Fibroblast of skin of right quadriceps (primary cell): Measurements from ENCODE around the gene PTPRN2.
"Not testable (repeated sequence)": the region's sequence is repeated elsewhere in the genome, so short reads cannot be mapped to it uniquely, and the experiment has no call there.

Source experiments
- DNase-seq: peaks from one replicate; pipeline ENCODE4 v3.0.0-alpha.2; 2013

PTPRN2 gene

GRCh38 chr7:158186864-158187693 lies 400.5 kb downstream of the PTPRN2 start:
- no peak for DNase-seq

DNA sequence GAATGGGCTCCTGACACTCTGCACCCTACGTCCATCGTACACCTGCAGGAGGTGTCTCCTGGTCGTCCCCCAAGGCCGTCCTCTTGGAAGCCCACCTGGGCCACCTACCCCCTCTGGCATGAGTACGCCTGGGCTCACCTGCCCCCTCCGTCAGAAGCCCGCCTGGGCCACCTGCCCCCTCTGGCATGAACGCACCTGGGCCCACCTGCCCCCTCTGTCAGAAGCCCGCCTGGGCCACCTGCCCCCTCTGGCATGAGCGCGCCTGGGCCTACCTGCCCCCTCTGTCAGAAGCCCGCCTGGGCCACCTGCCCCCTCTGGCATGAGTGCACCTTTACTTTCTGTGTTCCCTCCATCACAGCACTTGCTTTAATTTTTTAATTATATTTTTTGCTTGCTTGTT lies 401.2 kb downstream of the PTPRN2 start:
- DNase-seq = no peak

GRCh38 chr7:158185653-158186052 lies 402.0 kb downstream of the PTPRN2 start:
- no peak for DNase-seq

- no peak for DNase-seq
Observed at GRCh38 chr7:158183431-158183830, 404.2 kb downstream of the PTPRN2 start.

GRCh38 chr7:158176561-158177173 lies 411.0 kb downstream of the PTPRN2 start:
- DNase-seq = no peak

DNA sequence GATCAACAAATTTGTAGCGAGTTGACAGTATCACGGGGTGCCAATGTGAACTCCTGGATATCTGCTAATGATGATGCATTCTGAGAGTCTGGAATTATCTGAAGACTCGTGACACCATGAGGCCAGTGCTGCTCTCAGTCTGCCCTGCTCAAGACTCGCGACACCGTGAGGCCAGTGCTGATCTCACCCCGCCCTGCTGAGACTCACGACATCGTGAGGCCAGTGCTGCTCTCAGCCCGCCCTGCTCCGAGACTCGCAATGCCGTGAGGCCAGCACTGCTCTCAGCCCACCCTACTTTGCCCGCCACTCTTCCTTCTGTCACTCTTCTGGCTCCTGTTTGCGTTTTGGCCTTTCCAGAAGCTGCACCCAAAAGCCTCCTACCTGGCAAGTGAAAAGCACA lies 411.8 kb downstream of the PTPRN2 start:
- DNase-seq = no peak

DNA sequence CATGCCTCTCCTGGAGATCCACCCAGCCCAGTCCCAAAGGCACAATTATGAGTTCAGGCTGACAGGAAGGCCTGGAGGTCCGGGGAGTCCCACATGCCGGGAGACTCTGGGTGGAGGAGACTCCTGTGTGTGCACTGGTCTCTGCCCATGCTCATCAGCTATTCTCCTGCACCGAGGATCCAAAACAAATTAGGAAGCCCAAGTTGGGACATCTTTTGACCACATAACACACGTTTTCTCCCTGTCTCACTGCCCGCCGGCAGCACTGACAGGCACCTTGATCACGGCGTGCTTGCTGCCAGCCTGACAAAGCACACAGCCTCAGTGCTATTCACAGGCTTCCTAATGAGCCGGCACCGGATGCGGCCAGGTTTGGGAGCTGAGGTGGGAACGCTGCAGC lies 412.7 kb downstream of the PTPRN2 start:
- DNase-seq = no peak

DNA sequence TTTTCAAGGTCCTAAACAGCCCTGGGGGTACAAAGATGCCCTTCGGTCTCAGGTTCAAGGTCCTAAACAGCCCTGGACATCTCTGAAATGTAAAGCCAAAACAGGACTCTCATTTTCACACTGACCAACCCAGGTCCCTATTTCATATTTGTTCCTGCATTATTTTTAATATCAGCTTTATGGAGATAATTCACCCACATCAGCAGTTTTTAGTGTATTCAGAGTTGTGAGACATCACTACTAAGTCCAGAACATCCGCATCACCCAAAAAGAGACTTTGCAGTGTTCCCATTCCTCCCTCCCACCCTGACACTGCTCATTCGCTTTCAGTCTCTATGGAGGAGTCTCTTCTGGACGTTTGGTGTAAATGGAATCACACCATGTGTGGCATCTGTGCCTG lies 420.2 kb downstream of the PTPRN2 start:
- DNase-seq = no peak

- DNase-seq = no peak
Observed at GRCh38 chr7:158166386-158167340, 421.0 kb downstream of the PTPRN2 start.

- no peak for DNase-seq
Observed at GRCh38 chr7:158165711-158166110, 421.9 kb downstream of the PTPRN2 start.

DNA sequence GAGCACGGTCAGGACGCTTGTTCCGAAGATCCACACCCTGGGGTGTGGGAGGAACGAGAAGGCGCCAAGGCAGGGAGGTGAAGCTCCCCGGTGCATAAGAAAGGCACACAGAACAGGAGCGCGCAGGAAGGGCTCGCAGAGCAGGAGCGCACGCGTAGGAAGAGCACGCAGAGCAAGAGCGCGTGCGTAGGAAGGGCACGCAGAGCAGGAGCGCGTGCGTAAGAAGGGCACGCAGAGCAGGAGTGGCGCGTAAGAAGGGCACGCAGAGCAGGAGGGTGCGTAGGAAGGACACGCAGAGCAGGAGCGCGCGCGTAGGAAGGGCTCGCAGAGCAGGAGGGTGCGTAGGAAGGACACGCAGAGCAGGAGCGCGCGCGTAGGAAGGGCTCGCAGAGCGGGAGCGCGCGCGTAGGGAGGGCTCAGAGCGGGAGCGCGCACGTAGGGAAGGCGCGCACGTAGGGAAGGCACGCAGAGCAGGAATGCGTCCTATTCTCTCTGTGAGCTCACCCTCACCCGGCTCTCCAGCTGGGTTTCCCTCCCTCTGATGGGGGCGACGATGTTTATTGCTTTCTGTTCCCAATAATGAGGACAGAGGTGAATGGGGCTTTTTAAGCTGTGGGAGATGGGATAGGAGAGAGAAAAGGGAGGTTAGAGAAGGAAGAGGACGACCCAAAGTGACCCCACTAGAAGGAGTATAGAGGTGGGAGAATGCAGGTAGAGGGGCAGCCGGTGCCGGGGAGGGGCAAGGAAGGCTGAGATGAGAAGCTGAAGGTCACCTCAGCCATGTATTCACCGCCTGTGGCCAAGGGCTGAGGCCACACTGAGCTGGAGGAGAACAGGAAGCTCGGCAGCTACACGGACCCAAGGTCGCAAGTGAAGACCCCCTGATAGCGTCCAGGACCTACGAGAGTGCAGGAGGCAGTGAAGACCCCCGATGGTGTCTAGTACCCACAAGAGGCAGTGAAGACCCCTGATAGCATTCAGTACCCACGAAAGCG lies 423.2 kb downstream of the PTPRN2 start:
- no peak for DNase-seq

DNA sequence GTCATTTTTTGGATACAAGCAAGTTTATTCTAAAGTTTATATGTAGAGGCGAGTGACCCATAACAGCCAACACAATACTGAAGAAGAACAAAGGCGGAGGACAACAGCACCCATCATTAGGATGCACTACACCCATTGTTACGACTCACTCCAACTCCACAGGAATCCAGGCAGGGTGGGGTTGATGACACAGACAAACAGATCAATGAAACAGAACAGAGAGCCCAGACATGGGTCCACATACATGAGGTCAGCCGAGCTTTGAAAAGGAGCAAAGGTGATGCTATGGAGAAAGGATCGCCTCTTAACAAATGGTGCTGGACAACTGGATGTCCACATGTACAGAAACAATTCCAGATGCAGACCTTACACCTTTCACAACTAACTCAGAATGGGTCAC lies 426.4 kb downstream of the PTPRN2 start:
- no peak for DNase-seq

DNA sequence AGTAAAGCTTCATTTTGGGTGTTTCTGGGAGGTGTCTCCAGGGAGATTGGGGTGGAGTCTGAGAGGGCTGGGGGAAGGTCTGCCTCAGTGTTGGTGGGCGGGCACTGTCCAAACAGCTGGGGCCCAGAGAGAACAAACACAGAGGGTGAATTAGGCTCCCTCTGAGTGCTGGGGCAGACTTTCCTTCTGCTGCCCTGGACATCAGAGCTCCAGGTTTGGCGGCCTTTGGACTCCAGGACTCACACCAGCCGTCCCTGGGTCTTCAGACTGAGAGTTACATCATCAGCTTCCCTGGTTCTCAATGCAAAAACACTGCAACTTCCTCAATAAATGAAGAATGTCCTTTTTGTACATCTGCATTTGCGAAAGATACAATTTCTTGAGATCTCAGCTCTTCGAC lies 427.4 kb downstream of the PTPRN2 start:
- no peak for DNase-seq

GRCh38 chr7:158157460-158157859 lies 430.2 kb downstream of the PTPRN2 start:
- DNase-seq = no peak

DNA sequence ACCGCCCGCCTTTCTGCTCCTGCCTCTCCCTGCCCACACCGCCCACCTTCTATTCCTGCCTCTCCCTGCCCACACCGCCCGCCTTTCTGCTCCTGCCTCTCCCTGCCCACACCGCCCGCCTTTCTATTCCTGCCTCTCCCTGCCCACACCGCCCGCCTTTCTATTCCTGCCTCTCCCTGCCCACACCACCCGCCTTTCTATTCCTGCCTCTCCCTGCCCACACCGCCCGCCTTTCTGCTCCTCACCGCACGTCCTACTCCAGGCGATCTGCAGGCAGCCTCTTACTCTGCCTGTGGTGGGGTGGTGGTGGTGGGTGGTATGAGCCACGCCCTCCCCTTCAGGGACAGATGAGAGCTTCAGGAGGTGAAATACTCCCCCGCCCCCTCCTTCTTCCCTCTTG lies 436.4 kb downstream of the PTPRN2 start:
- DNase-seq = not testable (repeated sequence)

GRCh38 chr7:158150234-158150633 lies 437.4 kb downstream of the PTPRN2 start:
- DNase-seq = no peak

GRCh38 chr7:158147431-158147830 lies 440.2 kb downstream of the PTPRN2 start:
- peak; percentile 3 for DNase-seq

DNA sequence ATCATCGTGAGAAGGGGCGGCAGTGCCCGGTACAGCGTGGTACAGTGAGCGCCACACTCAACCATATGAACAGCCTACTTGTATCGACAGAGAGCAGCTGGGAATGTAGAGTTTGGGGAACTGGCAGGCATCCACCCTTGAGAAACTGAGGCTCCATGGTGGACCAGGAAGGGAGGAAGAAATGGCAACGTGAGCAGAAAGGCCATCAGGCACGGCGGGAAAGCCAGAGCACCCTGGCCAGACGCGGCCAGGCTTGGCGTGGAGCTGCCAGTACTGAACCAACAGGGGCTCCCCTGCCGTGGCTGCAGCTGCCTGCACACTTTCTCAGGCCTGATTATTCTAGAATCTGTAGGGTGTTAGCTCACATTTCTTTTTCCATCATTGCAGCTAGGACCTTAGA lies 442.3 kb downstream of the PTPRN2 start:
- DNase-seq = no peak

- DNase-seq = no peak
Observed at GRCh38 chr7:158143196-158144120, 444.2 kb downstream of the PTPRN2 start.

DNA sequence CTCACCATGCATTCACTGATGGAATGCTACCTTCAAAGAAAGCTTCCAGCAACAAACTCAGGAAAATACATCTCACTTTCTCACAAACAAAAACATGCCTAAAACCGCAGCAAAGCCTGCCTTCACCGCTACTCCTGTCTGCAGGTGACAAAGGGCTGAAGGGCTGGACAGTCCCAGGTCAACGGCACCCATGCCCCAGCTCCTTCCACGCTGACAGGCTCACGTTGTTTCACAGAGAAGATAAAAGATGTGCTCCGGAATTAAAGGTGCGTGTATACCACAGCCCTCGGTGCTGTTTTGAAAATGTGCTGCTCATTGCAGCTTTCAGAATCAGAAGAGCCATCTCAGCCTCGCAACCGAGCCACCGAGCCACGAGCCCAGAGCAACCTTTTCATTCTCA lies 445.0 kb downstream of the PTPRN2 start:
- no peak for DNase-seq
